GM19043 (cell line): ENCODE measurements around the gene INTS12.

ENCODE experiments used
- ATAC-seq: cut with Tn5 transposase; IDR thresholded peaks from one replicate; pipeline ENCODE4 v1.9.1; 2021; ENCODE audit warnings: low read depth; ENCODE audit not compliant: unreplicated experiment

The INTS12 gene

GRCh38 chr4:105633241-105633640, 75.2 kb downstream of the INTS12 start:
- no peak for ATAC-seq
